GM12875 (cell line): ENCODE measurements around the gene C16orf74.

Experiments
- H3K4me3 ChIP-seq: one replicate; pipeline ENCODE4 v1.5.1; 2011; ENCODE audit warnings: low read depth, low read length, control low read depth
- TF ChIP-seq, protein P1 (sequence below): IDR thresholded peaks from 2 replicates; pipeline ENCODE4 v1.5.1; 2011; ENCODE audit warnings: low read depth, mild to moderate bottlenecking, control low read depth, inconsistent platforms, low read length, moderate library complexity, borderline replicate concordance; ENCODE audit not compliant: insufficient read depth

Gene C16orf74

GRCh38 chr16:85724936-85725335, 26.0 kb downstream of the C16orf74 start:
- TF ChIP-seq, protein P1, sequence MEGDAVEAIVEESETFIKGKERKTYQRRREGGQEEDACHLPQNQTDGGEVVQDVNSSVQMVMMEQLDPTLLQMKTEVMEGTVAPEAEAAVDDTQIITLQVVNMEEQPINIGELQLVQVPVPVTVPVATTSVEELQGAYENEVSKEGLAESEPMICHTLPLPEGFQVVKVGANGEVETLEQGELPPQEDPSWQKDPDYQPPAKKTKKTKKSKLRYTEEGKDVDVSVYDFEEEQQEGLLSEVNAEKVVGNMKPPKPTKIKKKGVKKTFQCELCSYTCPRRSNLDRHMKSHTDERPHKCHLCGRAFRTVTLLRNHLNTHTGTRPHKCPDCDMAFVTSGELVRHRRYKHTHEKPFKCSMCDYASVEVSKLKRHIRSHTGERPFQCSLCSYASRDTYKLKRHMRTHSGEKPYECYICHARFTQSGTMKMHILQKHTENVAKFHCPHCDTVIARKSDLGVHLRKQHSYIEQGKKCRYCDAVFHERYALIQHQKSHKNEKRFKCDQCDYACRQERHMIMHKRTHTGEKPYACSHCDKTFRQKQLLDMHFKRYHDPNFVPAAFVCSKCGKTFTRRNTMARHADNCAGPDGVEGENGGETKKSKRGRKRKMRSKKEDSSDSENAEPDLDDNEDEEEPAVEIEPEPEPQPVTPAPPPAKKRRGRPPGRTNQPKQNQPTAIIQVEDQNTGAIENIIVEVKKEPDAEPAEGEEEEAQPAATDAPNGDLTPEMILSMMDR, result no peak
- H3K4me3 ChIP-seq, result no peak overlapping the region

- H3K4me3 ChIP-seq, result no peak overlapping the region
- TF ChIP-seq, protein P1, result no peak
Measured at GRCh38 chr16:85724126-85724879, 26.6 kb downstream of the C16orf74 start.

DNA sequence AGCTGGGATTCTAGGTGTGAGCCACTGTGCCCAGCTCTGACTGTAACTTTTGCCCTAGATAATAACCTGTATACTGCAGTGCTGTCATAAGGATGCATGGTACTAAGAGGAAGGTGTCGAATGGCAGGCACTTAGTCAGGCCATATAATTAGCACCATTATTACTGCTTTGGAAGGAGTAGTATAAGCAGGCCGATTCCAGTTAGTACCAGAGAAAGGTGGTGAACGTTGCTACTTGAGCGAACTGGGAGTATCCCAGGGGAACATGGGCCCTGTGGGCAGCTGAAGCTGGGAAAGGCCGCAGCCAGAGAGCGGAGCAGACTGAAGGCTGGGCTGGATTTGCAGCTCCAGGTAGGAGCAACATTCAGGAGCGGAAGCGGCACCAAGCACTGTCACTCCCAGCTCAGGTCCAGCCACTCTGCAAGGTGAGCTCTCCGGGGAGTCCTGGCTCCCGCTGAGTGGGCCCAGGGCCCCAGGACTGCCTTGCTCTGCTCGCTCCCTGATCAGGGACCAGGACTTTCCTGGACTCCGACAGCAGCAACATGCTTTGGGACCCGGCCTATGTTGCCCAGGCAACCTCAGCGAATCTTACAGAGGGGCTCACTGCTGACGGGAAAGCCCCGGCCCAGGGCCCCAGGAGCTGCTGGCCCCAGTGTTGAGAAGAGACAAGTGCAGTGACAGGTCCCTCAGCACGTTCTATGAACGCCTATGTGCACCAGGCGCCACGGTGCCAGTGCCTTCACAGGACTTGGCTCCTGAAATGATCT, 28.6 kb downstream of the C16orf74 start:
- TF ChIP-seq, protein P1, result no peak
- H3K4me3 ChIP-seq, result no peak overlapping the region

DNA sequence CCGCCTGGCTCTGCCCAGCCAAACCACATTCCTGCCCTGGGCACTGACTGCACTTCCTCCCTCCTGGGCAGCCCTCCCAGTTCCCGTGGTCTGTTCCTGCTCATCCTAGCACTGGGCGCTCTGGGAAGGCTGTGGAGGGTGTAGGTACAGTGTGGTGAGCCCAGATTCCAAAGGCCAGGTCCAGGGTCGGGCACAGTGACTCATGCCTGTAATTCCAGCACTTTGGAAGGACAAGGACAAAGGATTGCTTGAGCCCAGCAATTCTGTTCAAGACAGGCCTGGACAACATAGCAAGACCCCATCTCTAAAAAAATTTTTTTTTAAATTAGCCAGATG, 30.6 kb downstream of the C16orf74 start:
- H3K4me3 ChIP-seq, result no peak overlapping the region

GRCh38 chr16:85719605-85720301, 31.1 kb downstream of the C16orf74 start:
- no peak overlapping the region for H3K4me3 ChIP-seq
- TF ChIP-seq, protein P1, result no peak

More for the DNA sequence above, 30.6 kb downstream of the C16orf74 start:
- TF ChIP-seq, protein P1, result no peak

GRCh38 chr16:85718682-85719081, 32.2 kb downstream of the C16orf74 start:
- H3K4me3 ChIP-seq, result no peak overlapping the region
- TF ChIP-seq, protein P1, result peak; percentile 65
